HK-2 (cell line): ENCODE results near the gene PKP2.

Experiments
- DNase-seq: peaks from one replicate; pipeline ENCODE4 v3.0.0-alpha.2; 2018; ENCODE audit not compliant: unreplicated experiment

PKP2 gene

GRCh38 chr12:32811686-32812392 is 84.7 kb downstream of the PKP2 start:
- DNase-seq, result no peak

GRCh38 chr12:32809846-32810245 is 86.7 kb downstream of the PKP2 start:
- DNase-seq, result no peak

GRCh38 chr12:32809196-32809595 is 87.4 kb downstream of the PKP2 start:
- DNase-seq, result no peak

GRCh38 chr12:32804301-32804700 is 92.3 kb downstream of the PKP2 start:
- DNase-seq, result no peak

- no peak for DNase-seq
Observed at GRCh38 chr12:32801269-32801980, 95.2 kb downstream of the PKP2 start.

GRCh38 chr12:32794281-32794680 is 102.3 kb downstream of the PKP2 start:
- no peak for DNase-seq

GRCh38 chr12:32789916-32790315 is 106.7 kb downstream of the PKP2 start:
- DNase-seq, result no peak

- DNase-seq, result no peak
Observed at GRCh38 chr12:32789446-32789845, 107.1 kb downstream of the PKP2 start.

- no peak for DNase-seq
Observed at GRCh38 chr12:32788405-32788804, 108.2 kb downstream of the PKP2 start.

GRCh38 chr12:32785557-32785956 is 111.0 kb downstream of the PKP2 start:
- DNase-seq, result no peak

- DNase-seq, result no peak
Observed at GRCh38 chr12:32783029-32783428, 113.5 kb downstream of the PKP2 start.

GRCh38 chr12:32780071-32780470 is 116.5 kb downstream of the PKP2 start:
- no peak for DNase-seq

GRCh38 chr12:32777691-32778175 is 118.8 kb downstream of the PKP2 start:
- DNase-seq, result no peak

- DNase-seq, result no peak
Observed at GRCh38 chr12:32777159-32777558, 119.4 kb downstream of the PKP2 start.

GRCh38 chr12:32776258-32776657 is 120.3 kb downstream of the PKP2 start:
- DNase-seq, result no peak

- DNase-seq, result no peak
Observed at GRCh38 chr12:32773691-32774090, 122.9 kb downstream of the PKP2 start.

GRCh38 chr12:32770141-32770540 is 126.4 kb downstream of the PKP2 start:
- DNase-seq, result no peak

- no peak for DNase-seq
Observed at GRCh38 chr12:32768518-32768917, 128.1 kb downstream of the PKP2 start.

GRCh38 chr12:32765906-32766305 is 130.7 kb downstream of the PKP2 start:
- DNase-seq, result no peak

- DNase-seq, result no peak
Observed at GRCh38 chr12:32761716-32762115, 134.9 kb downstream of the PKP2 start.

GRCh38 chr12:32757157-32757556 is 139.4 kb downstream of the PKP2 start:
- DNase-seq, result no peak

GRCh38 chr12:32756476-32757066 is 140.0 kb downstream of the PKP2 start:
- no peak for DNase-seq
